CD4-positive, alpha-beta T cell (primary cell): Measurements from ENCODE around the gene UCHL1. TPM values are rescaled to one million over a fixed set of nuclear protein-coding genes. Genes with fewer than 3 reads are reported as not detected.

Experiments used
- ATAC-seq: fragments of 200-7000 bp; cut with Tn5 transposase; one replicate; pipeline ENCODE4 v1.10.0; 2022; ENCODE audit warnings: mild to moderate bottlenecking; ENCODE audit not compliant: poor library complexity
- CTCF ChIA-PET: fragments of 350-600 bp; sonication (Branson Sonifier 250); formaldehyde crosslinking; loops from one replicate; lab custom pipeline; 2021; ENCODE audit warnings: antibody characterized with exemption, inconsistent platforms; lab: Charles Lee
- POLR2A ChIA-PET: fragments of 350-600 bp; sonication (Branson Sonifier 250); formaldehyde crosslinking; loops from one replicate; lab custom pipeline; 2021; ENCODE audit warnings: antibody characterized with exemption, inconsistent platforms; lab: Charles Lee
- DNase-seq, 14 experiments: peaks; one replicate each; pipeline ENCODE4 v3.0.0-alpha.2; 2013 to 2020; ENCODE audit warnings: mixed read lengths in 2 of 14
- H3K27ac ChIP-seq, 2 donors: one replicate each; pipeline versions ENCODE4 v1.5.1 to v1.7.0; 2013; ENCODE audit warnings: low read length in 2 of 2, low read depth in 1 of 2, mild to moderate bottlenecking in 1 of 2
- H3K27me3 ChIP-seq, 2 experiments: 1 replicate in 1 of 2; 2 replicates in 1 of 2; pipeline versions ENCODE4 v1.6.1 to v1.7.0; 2013; ENCODE audit warnings: low read length in 2 of 2, control low read depth in 1 of 2, mild to moderate bottlenecking in 1 of 2, moderate library complexity in 1 of 2; ENCODE audit not compliant: insufficient read depth in 2 of 2, control insufficient read depth in 1 of 2
- H3K36me3 ChIP-seq: one replicate; pipeline ENCODE4 v1.6.1; 2013; ENCODE audit warnings: low read length, control low read depth; ENCODE audit not compliant: insufficient read depth
- H3K4me1 ChIP-seq: one replicate; pipeline ENCODE4 v1.6.1; 2013; ENCODE audit warnings: low read length, control low read depth; ENCODE audit not compliant: insufficient read depth
- H3K4me3 ChIP-seq: one replicate; pipeline ENCODE4 v1.5.1; 2013; ENCODE audit warnings: mild to moderate bottlenecking, low read length, moderate library complexity
- H3K9me3 ChIP-seq, 2 experiments: 1 replicate in 1 of 2; 2 replicates in 1 of 2; pipeline versions ENCODE4 v1.6.1 to v1.7.0; 2013; ENCODE audit warnings: low read length in 2 of 2, mild to moderate bottlenecking in 2 of 2, control low read depth in 1 of 2, moderate library complexity in 1 of 2; ENCODE audit not compliant: control insufficient read depth in 1 of 2, insufficient read depth in 1 of 2
- H3K27ac Mint-ChIP-seq: one replicate; pipeline ENCODE4 v1.8.0; 2020; ENCODE audit warnings: mixed read lengths
- H3K27me3 Mint-ChIP-seq: one replicate; pipeline ENCODE4 v1.8.0; 2021; ENCODE audit warnings: mixed read lengths
- H3K36me3 Mint-ChIP-seq: one replicate; pipeline ENCODE4 v1.8.0; 2021; ENCODE audit warnings: low read depth, mixed read lengths
- H3K4me1 Mint-ChIP-seq: one replicate; pipeline ENCODE4 v1.8.0; 2021; ENCODE audit warnings: low read depth, mixed read lengths
- H3K4me3 Mint-ChIP-seq: one replicate; pipeline ENCODE4 v1.8.0; 2020; ENCODE audit warnings: mild to moderate bottlenecking, mixed read lengths
- H3K9me3 Mint-ChIP-seq: one replicate; pipeline ENCODE4 v1.8.0; 2020; ENCODE audit warnings: mixed read lengths
- intact Hi-C, 2 experiments: fragments of 100-400 bp; cut with DNase I in 1 of 2; cut with micrococcal nuclease in 1 of 2; formaldehyde crosslinking; loops; one replicate each; pipeline versions ENCODE4 v1.15.1 to v1.9.0; 2023 to 2025; cut with DNase I, micrococcal nuclease
- total RNA-seq, 174 experiments: library from RNA in 2 of 174; stranded (reverse) in 2 of 174; gene quantifications; one replicate each; pipeline ENCODE4 v1.2.3 and lab custom pipeline; 2021 to 2026
- TF ChIP-seq, protein P1 (sequence below): fragments of 200-600 bp; IDR thresholded peaks from one replicate; pipeline ENCODE4 v1.8.0; 2022; ENCODE audit warnings: antibody characterized with exemption, mild to moderate bottlenecking

UCHL1 gene
- total RNA-seq, 2 experiments from 2014 or later, result not detected

- no peaks in the 10 kb centered on the region for H3K36me3 Mint-ChIP-seq
- H3K27me3 ChIP-seq, result no peaks in the 10 kb centered on the region
- H3K27me3 Mint-ChIP-seq, result peaks cover 22% of the 10 kb centered on the region
- H3K4me3 ChIP-seq, result no peak overlapping the region
- ATAC-seq (no peak), DNase-seq (no peak)
- H3K27ac ChIP-seq, result no peak overlapping the region
- H3K9me3 Mint-ChIP-seq, result no peaks in the 10 kb centered on the region
- TF ChIP-seq, protein P1, sequence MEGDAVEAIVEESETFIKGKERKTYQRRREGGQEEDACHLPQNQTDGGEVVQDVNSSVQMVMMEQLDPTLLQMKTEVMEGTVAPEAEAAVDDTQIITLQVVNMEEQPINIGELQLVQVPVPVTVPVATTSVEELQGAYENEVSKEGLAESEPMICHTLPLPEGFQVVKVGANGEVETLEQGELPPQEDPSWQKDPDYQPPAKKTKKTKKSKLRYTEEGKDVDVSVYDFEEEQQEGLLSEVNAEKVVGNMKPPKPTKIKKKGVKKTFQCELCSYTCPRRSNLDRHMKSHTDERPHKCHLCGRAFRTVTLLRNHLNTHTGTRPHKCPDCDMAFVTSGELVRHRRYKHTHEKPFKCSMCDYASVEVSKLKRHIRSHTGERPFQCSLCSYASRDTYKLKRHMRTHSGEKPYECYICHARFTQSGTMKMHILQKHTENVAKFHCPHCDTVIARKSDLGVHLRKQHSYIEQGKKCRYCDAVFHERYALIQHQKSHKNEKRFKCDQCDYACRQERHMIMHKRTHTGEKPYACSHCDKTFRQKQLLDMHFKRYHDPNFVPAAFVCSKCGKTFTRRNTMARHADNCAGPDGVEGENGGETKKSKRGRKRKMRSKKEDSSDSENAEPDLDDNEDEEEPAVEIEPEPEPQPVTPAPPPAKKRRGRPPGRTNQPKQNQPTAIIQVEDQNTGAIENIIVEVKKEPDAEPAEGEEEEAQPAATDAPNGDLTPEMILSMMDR, result no peak
- intact Hi-C loops, result no loop called here
- no peak overlapping the region for H3K27ac Mint-ChIP-seq
- POLR2A ChIA-PET, result no interaction called here
- no peaks in the 10 kb centered on the region for H3K4me1 Mint-ChIP-seq
- no peaks in the 10 kb centered on the region for H3K4me1 ChIP-seq
- no peak overlapping the region for H3K4me3 Mint-ChIP-seq
- H3K9me3 ChIP-seq, result no peaks in the 10 kb centered on the region
- no peaks in the 10 kb centered on the region for H3K36me3 ChIP-seq
- CTCF ChIA-PET, result no interaction called here
These were observed 44.4 kb downstream of the UCHL1 start for GRCh38 chr4:41301137-41301536.

DNA sequence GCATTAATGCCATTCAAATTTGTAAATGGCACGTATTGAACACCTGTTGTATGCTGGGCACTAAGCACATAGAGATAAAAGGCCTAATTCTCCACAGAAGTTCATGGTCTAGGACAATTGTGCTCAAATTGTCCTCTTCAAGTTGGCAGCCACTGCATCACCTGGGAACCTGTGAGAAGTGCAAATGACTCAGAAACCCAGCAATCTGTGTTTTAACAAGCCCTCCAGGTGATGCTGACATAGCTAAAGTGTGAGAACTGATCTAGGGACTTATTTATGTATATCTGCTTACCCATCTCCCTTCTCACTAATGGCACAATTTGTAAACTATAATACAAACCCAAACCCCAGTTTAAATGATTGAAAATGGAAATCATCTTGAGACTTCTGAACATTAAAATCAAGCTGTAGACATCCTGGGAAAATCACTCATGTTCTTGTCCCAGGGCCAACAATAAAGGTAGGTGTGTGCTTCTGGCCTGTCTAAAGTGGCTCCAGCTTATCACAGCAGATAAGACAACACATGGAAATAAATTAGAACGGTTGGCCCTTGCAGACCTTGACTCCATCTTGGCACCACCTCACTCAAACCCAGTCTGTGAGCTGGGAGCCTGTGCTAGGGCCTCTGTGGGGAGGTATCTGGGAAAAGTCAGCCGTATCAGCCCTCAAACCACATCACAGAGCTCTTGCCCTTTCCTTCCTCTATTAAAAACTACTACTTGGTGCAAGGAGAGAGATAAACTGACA, 46.8 kb downstream of the UCHL1 start:
- Mint-ChIP-seq H3K36me3 (no peaks in the 10 kb centered on the region), H3K9me3 (no peaks in the 10 kb centered on the region), H3K27ac (no peak overlapping the region), H3K27me3 (peaks cover 37% of the 10 kb centered on the region), H3K4me1 (no peaks in the 10 kb centered on the region), H3K4me3 (no peak overlapping the region)
- H3K4me1 ChIP-seq, result no peaks in the 10 kb centered on the region
- no peaks in the 10 kb centered on the region for H3K36me3 ChIP-seq
- intact Hi-C loops, result no loop called here
- POLR2A ChIA-PET, result no interaction called here
- CTCF ChIA-PET, result no interaction called here
- DNase-seq (no peak), ATAC-seq (no peak)
- no peaks in the 10 kb centered on the region for H3K9me3 ChIP-seq
- no peak overlapping the region for H3K4me3 ChIP-seq
- TF ChIP-seq, protein P1, result no peak
- H3K27ac ChIP-seq, result no peak overlapping the region
- H3K27me3 ChIP-seq, result no peaks in the 10 kb centered on the region

DNA sequence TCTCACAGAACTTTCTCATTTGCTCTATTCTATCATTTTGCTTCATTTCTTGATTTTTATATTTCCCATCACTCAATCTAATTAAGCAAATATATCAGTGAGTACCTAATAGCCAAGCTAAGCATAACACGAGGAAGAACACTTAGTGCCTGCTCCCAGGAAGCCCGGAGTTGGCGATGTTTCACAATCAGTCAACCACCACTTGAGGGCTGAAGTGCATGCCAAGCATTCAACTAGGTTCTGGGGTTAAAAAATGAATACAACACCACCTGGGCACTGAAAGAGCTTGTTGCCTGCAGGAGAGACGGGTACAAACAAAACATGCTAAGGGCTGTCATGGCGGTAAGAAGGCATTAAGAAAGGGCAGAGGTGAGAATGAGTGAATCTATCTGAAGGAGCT, 47.5 kb downstream of the UCHL1 start:
- Mint-ChIP-seq H3K4me3 (no peak overlapping the region), H3K27ac (no peak overlapping the region), H3K4me1 (no peaks in the 10 kb centered on the region), H3K36me3 (no peaks in the 10 kb centered on the region), H3K9me3 (no peaks in the 10 kb centered on the region), H3K27me3 (peaks cover 39% of the 10 kb centered on the region)
- DNase-seq (no peak), ATAC-seq (no peak)
- H3K27ac ChIP-seq, result no peak overlapping the region
- H3K4me1 ChIP-seq, result no peaks in the 10 kb centered on the region
- ChIA-PET POLR2A (no interaction called here), CTCF (no interaction called here)
- H3K36me3 ChIP-seq, result no peaks in the 10 kb centered on the region
- H3K4me3 ChIP-seq, result no peak overlapping the region
- intact Hi-C loops, result no loop called here
- no peaks in the 10 kb centered on the region for H3K27me3 ChIP-seq
- TF ChIP-seq, protein P1, result no peak
- H3K9me3 ChIP-seq, result no peaks in the 10 kb centered on the region
